Measurements from ENCODE around the gene ATP8B4.

ATP8B4 gene

GRCh38 chr15:50059883-50060282 lies 59.1 kb downstream of the ATP8B4 start:
- no peak for DNase-seq (ENCODE audit: low read depth)

GRCh38 chr15:50059203-50059772 lies 59.7 kb downstream of the ATP8B4 start:
- no peak for DNase-seq (ENCODE audit: low read depth)

GRCh38 chr15:50057905-50058639 lies 61.0 kb downstream of the ATP8B4 start:
- no peak for DNase-seq (ENCODE audit: low read depth)

- no peak for DNase-seq (ENCODE audit: low read depth)
Measured at GRCh38 chr15:50057196-50057595, 61.8 kb downstream of the ATP8B4 start.

- no peak for DNase-seq (ENCODE audit: low read depth)
Measured at GRCh38 chr15:50055750-50056157, 63.3 kb downstream of the ATP8B4 start.

- no peak for DNase-seq (ENCODE audit: low read depth)
Measured at GRCh38 chr15:50055332-50055731, 63.7 kb downstream of the ATP8B4 start.

- no peak for DNase-seq (ENCODE audit: low read depth)
Measured at GRCh38 chr15:50053055-50053856, 65.8 kb downstream of the ATP8B4 start.

GRCh38 chr15:50051811-50052419 lies 67.1 kb downstream of the ATP8B4 start:
- DNase-seq (ENCODE audit: low read depth): no peak

- no peak for DNase-seq (ENCODE audit: low read depth)
Measured at GRCh38 chr15:50050986-50051743, 67.9 kb downstream of the ATP8B4 start.

- no peak for DNase-seq (ENCODE audit: low read depth)
Measured at GRCh38 chr15:50049871-50050270, 69.2 kb downstream of the ATP8B4 start.

GRCh38 chr15:50046867-50047266 lies 72.2 kb downstream of the ATP8B4 start:
- no peak for DNase-seq (ENCODE audit: low read depth)

GRCh38 chr15:50046159-50046558 lies 72.9 kb downstream of the ATP8B4 start:
- no peak for DNase-seq (ENCODE audit: low read depth)

GRCh38 chr15:50044904-50045303 lies 74.1 kb downstream of the ATP8B4 start:
- DNase-seq (ENCODE audit: low read depth): no peak

GRCh38 chr15:50044406-50044805 lies 74.6 kb downstream of the ATP8B4 start:
- DNase-seq (ENCODE audit: low read depth): no peak

- no peak for DNase-seq (ENCODE audit: low read depth)
Measured at GRCh38 chr15:50042775-50043174, 76.3 kb downstream of the ATP8B4 start.

GRCh38 chr15:50030456-50030855 lies 88.6 kb downstream of the ATP8B4 start:
- no peak for DNase-seq (ENCODE audit: low read depth)

GRCh38 chr15:50028326-50028725 lies 90.7 kb downstream of the ATP8B4 start:
- DNase-seq (ENCODE audit: low read depth): no peak

- DNase-seq (ENCODE audit: low read depth): no peak
Measured at GRCh38 chr15:50024281-50024680, 94.8 kb downstream of the ATP8B4 start.

- DNase-seq (ENCODE audit: low read depth): no peak
Measured at GRCh38 chr15:50018491-50018890, 100.5 kb downstream of the ATP8B4 start.

- no peak for DNase-seq (ENCODE audit: low read depth)
Measured at GRCh38 chr15:50017522-50017921, 101.5 kb downstream of the ATP8B4 start.

- no peak for DNase-seq (ENCODE audit: low read depth)
Measured at GRCh38 chr15:50016951-50017350, 102.1 kb downstream of the ATP8B4 start.

- DNase-seq (ENCODE audit: low read depth): no peak
Measured at GRCh38 chr15:50012790-50013189, 106.2 kb downstream of the ATP8B4 start.
